ENCODE data around the gene LRRFIP1.

Gene LRRFIP1

DNA sequence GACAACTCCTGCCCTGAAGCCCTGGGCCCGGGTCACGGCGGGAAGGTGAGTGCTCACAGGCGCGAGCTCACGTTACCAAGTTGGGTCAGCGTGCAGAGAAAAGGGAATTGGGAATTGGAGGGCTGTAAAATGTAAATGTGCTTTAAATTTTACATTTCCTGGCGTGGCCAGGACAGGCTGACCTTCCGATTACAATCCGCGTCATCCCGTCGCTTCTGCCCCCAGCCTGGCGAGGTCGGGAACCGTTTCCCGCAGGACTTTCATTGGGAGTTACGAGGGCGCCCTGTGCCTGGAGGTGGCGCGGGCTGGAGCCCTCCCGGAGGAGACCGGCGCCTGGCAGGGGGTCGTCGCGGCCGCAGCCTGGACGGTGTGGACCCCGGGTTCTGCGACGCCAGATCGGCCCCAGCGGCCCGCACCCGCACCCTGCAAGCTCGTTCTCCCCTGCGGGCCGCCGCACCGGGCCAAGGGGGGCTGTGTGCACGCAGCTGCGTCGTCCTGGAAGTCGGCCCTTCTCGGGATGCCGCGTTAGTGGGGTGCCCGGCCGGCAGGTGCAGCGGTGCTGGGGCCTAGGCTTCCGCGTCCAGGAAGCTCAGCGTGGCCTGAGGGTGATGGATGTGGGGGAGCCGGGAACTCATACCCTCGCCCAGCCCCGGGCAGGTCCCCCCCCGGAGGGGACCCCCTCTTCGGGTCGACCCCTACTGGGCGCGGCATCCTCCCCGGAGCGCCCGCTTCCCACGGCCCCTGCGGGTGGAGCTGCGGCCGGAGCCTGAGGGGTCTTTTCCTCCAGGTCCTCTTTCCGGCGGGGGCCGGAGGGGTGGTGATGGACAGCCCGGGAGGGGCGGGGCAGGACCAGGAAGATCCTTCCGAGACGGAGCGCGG, 63.9 kb downstream of the LRRFIP1 start:
- no peak for DNase-seq

DNA sequence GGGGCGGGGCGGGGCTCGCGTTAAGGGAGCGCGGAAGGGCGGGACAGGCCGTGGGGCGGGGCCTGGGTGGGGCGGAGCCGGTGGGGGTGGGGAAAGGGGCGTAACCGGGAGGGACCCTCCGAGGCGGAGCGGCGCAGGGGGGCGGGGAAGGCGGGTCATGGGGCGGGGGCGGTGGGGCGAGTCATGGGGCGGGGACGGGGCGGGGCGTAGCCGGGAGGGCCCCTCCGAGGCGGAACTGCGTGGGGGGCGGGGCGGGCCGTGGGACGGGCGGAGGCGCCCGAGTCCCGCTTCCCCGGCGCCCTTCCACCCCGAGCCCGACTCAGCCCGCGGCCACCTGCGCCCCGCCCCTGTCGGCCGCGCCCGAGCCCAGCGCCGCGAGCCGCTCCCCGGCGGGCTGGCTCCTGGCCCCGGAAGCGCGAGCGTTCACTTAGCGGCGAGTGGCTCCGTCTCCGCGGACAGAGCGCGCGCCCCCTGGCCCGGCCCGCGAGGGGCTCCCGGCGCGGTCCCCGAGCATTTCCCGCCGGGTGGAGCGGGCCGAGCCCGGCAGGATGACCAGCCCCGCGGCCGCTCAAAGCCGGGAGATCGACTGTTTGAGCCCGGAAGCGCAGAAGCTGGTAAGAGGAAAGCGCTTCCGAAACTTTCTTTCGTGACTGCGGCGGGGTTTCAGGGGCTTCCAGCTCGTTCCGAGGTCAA, 64.7 kb downstream of the LRRFIP1 start:
- DNase-seq = peak; percentile 92

DNA sequence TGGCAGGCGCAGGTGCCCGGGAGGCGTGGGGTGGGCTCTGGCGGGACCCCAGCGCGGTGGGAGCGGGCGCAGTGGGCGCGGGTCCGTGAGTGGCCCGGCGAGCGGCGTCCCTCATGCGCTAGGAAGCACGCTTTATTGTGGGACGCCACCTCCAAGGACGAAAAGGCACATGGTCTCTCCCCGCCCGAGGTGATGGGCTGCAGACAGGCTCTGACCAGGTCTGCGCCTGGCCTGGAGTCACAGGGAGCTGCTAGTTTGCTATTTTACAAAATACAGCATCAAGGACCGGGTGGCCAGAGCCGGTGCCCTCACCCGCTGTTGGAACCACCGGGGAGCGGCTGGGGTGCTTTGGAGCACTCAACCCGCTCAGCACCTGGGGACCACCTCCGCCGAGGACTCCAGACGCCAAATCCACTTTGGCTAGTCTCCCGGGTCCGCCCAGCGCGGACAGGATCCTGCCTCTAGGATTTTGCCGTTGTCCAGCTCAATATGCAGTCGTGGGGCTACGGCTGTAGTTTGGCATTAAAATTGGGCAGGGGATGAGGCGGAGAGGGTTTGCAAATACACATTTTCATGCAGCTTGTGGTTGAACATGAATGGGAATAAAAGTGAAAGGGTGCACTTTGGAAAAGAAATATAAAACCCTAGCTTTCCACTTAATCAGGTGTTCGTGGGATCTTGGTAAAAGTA, 65.4 kb downstream of the LRRFIP1 start:
- DNase-seq = no peak

DNA sequence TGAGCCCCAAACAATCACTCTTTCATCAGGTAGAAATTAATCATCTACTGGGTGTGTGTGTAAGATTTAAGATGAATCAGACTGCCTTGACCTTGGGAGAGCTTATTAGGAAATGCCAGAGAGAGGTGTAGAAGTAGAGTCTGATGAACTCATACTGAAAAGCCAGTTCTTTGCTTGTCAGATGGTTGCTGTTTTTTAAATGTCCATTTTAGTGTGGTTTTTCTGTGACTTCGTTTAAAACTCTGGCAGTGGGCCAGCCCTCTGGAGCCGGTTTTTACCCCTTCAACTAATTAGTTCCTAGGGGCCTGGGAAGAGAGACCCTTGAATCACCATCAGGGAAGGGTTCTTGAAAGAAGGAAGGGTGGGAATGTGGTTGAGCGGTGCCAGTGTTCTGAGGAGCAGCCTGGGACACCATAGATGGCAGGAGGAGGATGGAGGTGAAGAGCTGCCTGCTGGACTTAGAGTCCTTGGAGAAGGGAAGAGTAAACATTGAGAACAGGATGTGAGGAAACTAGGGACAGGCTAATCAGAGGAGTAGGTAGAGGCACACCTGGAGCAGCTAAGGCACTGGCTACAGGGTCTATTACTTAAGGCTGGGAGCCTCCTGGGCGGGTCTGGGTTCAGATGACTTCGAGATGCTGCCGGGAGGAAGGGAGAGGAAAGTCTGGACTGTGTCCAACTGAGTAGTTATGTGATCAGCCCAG, 66.1 kb downstream of the LRRFIP1 start:
- DNase-seq = no peak

DNA sequence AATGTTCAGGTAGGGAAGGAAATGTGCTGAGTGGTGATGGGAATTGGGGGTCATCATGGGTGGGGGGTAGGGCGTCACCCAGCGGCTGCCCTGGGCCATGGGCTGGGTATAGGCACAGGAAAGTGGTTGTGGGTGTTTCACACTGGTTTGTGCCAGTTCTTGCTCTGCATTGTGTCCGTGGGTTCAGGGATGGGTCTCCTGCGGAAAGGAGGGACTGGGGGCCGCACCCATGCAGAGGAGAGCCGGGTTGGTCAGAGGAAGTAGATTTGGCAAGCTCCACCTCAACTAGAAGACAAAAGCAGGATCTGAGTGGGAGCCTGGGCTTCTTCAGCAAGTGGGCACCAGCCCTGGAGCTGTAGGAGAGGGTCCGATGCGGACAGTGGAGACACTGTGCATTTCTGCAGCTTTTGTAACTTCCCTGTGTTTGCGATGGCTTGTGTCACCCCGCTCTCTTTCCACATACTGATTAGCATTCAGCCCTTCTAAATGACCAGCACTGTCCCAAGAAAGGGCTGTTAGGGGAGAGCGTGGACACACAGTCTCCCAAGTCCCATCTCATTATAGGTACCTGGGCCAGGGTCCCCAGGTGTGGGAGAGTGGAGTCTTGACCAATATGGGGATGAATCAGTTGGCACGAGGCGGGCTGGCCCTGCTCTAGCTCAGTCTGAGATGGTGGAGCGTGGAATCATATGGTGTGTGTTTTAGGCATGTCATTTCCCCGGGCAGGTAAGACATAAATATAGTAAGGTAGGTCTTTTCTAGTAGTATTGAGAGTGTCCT, 67.2 kb downstream of the LRRFIP1 start:
- no peak for DNase-seq

DNA sequence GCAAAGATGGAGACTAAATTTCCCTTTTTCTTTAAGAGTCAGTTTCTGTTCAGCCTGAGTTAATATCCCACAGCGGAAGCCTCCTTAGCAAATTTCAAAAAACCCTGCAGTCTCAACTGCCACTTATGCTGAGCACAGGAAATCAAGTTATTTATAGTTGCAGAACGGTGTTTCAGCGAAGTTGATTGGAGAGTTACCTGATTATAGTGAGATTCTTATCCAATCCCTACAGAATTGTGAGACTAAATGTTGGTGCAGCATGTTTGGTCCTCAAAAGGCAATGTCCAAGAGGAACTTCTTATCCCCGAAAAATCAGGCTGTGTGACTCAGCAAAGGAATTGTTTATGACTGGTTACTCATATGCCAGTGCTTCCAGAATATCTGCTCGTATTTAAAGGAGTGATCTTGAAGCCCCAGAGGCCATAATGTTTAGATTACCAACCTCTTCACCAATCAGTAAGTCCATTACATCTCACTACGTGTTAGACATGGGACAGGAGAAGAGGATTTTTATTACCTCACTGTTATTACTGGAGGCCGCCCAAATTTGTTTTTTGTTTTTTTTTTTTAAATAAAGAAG, 67.9 kb downstream of the LRRFIP1 start:
- no peak for DNase-seq

DNA sequence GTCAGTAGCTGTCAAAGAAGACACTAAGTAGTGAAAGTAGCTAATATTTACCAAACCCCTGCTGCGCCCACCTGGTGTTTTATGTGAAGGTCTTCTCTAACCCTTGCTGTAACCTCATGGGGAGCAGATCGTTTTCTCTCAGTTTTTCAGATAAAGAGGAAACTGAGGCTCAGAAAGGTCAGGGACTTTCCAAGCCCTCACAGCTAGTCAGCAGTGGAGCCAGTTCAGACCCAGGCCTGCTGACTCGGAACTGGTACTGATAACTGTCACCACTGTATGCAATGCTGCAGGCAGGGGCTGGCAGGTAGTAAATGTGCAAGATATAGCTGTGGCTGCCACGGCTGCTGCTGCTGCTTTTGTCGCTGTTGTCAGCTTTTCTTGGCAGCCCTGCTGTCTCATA, 69.1 kb downstream of the LRRFIP1 start:
- DNase-seq = no peak

DNA sequence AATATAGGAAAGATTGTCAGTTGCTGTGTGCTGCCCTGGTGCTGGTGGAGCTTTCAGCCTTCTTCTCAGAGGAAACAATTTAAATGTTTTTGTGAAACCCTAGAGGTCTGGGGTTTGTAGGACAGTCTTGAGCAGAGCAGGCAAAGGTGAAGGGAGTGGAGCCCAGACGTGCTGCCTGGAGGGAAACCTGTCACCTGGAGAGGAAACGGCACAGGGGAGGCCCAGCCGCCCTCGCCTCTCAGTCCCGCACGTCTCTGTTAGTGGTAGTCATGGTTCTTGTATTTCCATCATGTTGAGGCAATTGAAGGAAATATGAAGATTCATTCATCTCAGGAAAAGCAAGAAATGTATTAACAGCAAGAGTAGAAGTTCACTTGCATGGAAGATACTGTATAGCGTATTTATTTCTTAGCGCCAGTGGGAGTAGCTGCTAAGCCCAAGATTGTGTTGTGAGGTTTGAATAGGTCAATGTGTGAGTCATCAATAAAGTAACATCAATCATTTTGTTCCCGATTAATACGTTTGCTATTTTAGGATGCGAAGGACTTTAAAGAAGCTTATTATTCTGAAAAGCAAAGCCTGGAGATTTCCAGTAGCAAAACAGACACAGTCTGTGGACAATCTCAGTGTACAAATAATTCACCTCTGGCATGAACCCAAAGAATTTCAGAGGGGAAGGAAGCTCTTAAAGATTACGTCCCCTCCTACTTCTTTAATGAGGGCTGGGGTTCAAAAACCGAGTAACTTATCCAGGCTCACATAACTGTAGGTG, 70.4 kb downstream of the LRRFIP1 start:
- no peak for DNase-seq

DNA sequence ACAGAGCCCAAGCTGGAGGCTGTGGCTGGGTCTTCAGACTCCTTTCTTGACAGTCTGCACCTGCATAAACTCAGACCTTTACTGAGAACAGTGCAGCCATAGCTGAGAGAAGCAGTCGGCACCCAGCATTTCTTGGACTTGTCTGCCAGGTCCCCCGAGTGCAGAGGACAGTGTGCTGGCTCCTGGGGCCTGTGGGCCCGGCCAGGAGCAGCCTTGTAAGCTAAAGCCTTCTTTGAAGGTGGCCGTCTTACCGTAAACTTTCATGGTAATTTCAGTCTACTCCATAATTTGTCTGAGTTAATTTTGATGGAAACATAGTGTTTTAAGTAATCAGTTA, 70.9 kb downstream of the LRRFIP1 start:
- no peak for DNase-seq

DNA sequence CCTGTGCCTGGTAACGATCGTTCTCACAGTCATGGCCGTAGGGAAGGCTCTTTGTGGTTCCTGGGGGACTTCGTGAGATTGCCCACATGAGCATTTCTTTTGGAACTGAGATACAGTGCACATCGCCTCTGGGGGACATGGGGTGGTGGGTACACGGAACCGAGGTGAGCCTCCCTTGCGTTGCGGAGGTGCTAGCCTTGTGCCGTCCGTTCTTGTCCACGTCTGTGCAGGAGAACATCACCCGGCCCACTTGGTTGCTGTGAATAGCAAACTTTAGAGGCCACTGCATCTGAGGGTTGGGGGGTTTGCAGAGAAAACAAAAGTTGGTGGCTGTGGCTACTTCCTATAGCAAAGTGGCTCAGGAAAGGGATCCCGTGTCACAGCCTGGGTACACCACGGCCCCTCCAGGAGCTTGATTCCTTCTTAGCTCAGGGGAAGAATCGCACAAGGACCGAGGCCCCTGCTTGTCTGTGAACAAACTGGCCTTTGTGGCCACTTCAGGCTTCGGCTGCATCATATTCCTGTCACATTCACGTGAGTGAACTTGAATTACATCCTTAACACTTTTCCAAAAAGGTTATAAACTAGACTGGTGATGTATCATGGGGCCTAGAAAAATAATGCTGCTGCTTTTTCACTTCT, 72.6 kb downstream of the LRRFIP1 start:
- no peak for DNase-seq

DNA sequence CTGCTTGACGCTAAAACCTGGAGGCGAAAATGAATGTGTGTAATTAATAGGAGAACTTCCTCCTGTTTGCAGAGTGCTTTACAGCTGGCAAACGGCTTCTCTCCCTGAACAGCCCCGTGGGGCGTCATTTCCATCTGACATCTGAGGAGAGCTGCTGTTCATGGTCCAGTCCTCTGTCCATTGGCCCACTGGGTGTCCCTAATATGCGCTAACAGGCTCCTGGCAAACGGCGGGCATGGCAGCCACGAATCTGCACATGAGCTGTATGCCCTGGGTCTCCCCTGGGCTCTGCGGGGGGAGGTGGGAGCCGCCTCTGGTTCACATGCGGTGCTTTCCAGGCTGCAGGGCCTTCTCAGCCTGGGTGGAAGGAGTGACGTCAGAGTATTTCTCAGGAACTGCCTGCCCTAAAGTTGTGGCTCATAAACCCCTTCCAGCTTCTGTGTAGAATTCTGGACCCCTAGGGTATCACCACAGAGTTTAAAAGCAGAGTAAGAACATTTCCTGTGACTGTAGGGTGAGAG, 73.2 kb downstream of the LRRFIP1 start:
- peak; percentile 57 for DNase-seq

DNA sequence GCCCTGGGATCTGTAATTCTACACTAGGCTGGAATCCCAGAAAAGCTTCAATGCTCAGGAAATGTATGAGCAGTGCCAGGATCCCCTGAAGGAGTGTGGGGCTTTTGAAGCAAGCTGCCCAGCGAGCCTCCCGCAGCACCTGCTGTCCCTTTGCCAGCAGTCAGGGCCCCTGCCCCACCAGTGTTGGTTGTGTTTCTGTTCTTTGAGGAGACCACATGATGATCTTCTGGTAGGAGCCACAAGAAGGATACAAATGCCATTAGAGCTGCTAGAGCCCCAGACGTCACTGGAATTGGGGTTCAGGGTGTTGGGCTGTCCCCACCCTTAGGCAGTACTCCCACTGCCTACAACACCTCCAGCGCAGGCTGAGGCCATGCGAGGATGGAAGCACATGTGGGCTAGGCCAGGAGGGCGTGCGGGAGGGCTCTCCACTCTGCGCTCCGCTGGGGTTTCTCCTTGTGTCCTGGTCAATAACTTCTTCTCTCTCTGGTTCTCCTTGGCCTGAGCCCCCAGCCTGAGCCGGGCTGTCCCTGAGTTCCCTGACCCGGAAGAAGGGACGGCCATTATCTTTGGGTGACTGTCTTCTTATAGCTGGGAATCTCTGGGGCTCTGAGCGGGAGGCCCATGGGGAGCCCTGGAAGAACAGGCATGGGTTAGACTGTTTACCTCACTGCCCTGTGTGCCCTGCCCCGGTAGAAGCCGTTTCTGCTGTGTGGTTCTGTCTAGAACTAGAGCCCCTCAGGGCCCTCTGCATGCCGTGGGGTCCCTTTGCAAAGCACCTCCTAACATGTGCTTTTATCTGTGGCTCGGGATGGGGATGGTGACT, 73.9 kb downstream of the LRRFIP1 start:
- DNase-seq = no peak

DNA sequence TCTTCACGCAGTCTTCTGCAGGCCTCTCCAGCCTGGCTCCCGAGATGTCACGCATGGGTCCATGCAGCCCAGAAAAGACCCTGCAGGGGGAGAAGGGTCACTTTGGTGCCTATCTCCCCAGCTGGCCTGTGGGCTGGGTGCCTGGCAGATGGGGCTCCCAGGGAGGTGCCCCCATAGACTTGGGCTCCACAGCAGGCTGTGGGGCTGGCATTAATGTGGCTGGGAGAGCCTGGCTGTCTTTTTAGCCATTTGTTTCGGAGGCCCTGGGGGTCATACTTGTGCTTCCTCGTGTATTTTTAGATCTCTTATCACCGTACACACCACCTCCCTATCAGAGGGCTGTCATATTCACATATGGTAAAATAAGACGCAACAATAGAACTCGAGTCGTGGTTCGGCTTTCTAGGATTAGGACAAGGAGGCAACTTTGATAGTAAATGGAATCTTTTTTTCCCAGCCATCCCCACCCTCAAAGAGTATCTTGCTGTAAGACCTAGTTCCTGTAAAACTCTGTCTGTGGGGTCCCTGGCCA, 74.5 kb downstream of the LRRFIP1 start:
- no peak for DNase-seq

DNA sequence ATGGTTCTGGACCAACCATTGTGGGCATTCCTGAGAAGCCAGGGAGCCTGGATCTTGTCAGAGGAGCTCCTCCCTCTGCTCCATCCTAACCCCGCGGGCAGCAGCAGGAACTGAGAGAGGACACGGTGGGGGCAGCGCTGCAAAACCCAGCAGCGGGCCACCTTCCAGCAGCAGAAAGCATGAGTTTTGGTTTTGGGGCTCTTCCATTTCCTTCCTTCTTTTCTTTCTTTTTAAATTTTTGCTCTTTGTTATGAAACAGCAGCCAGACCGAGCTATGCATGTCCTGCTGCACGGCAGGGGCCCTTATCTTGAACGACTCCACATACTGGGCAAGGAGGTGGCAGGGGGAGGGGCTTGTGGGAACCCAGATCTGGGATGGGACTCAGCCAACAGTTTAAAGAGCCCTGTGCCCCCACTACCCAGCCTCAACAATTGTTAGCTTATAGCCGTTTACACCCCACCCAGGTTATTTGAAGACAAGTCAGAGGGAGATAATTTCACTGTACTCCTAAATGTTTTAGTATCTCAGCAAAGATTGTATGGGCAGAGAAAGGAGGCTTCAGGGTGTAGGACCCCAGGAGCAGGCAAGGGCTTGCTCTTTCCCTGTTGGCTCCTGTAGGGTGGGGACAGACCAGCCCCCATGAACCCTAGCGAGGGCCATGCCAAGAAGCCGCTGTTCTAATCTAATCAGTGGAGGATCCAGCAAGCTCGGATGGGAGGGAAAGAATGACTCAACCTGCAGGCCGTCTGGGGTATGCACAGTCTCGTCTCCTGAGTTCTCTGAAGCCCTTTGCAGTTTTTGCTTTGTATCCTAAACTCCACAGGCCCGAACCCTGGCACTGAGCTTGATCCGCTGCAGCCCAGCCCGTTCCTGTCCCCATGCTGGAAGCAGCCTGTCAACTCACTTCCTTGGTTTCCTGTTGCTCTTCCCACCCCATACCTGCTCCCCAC, 75.3 kb downstream of the LRRFIP1 start:
- DNase-seq = no peak

DNA sequence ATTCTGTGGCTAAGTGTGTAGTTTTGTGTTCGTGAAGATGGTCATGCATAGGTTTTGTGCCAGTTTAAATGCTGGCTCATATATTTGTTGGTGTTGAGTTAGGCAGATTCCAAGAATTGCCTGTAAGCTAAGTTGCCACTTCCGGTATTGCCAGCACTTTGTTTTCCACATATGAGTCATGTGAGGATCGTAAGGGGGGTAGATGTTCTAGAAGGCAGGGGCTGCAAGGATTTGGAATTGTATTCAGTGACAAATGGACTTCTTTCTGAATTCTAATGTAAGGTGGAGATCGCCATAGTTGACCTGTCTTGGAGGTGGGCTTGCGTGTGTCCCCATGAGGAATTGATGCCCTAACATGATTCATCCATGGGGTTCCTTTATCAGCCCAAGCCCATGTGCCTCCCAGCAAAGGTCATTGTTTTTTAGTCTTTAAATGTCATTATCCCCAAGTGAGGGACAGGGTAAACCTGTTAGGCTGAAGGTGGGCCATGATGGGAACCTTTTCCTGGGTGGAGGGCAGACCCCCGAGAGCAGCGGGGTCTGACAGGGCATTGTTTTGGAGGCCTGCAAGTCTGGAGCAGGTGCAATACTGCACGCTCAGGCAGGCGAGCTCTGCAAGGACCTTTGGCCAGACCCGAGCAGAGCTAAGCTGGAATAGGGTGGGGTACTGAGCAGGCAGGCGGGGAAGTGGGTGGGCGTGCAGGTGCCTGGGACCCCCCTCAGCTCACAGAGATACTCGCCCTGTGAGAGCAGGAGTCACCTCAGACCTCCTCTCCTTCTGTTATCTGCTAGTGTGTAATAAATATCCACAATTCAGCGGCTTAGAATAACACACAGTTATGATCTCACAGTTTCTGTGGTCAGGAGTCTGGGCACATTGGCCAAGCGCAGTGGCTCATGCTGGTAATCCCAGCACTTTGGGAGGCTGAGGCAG, 77.4 kb downstream of the LRRFIP1 start:
- no peak for DNase-seq

DNA sequence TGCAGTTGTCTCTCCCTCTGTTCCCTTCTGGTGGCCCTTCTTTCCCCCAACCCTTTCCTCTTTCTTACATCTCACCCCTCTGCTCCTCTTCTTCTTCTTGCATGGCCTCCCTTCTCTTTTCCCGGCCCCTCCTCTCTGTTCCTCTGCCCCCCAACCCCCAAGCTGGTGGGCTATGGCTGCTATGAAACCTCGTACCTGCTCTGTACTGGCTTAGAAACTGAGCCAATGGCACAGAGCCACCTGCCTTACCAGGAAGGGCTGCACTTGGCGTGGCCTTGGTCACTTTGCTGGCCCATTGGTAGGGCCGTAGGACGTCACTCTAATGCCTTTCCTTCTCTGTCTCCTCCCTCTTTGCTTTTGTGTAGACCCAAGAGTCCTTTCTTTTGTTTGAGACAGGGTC, 78.9 kb downstream of the LRRFIP1 start:
- no peak for DNase-seq

DNA sequence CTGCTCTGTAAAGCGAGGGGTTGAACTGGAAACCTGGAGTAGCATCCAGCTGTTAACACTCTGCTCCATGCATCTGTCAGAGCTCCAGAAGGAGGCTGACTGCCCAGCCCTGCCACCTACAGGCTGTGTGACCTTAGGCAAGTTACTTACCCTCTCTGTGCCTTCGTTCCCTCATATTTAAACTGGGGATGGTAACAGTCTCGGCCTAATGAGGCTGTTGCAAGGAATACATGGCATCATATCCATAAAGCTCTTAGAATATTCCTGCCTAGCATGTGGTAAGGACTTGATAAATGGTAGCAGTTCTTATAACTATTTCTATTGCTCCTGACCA, 80.6 kb downstream of the LRRFIP1 start:
- no peak for DNase-seq
